ENCODE results near the gene PIWIL1.

PIWIL1 gene

GRCh38 chr12:130337488-130338303, at the start of gene PIWIL1:
Gene PIWIL1 (plus strand): TSS chr12:130337887. CDS start chr12:130342592, 4,705 bp downstream.
- no peak for DNase-seq

GRCh38 chr12:130288206-130288605, 49.5 kb upstream of the PIWIL1 start:
- no peak for DNase-seq

- no peak for DNase-seq
Measured at GRCh38 chr12:130288691-130289090, 49.0 kb upstream of the PIWIL1 start.

GRCh38 chr12:130290114-130290513, 47.6 kb upstream of the PIWIL1 start:
- DNase-seq: no peak

GRCh38 chr12:130298322-130299021, 39.2 kb upstream of the PIWIL1 start:
- no peak for DNase-seq

- no peak for DNase-seq
Measured at GRCh38 chr12:130299574-130299973, 38.1 kb upstream of the PIWIL1 start.

GRCh38 chr12:130300090-130300489, 37.6 kb upstream of the PIWIL1 start:
- DNase-seq: no peak

GRCh38 chr12:130300737-130301535, 36.8 kb upstream of the PIWIL1 start:
- DNase-seq: no peak

GRCh38 chr12:130301559-130301958, 36.1 kb upstream of the PIWIL1 start:
- DNase-seq: no peak

- no peak for DNase-seq
Measured at GRCh38 chr12:130303781-130304180, 33.9 kb upstream of the PIWIL1 start.

GRCh38 chr12:130307859-130308258, 29.8 kb upstream of the PIWIL1 start:
- DNase-seq: no peak

- no peak for DNase-seq
Measured at GRCh38 chr12:130308393-130308792, 29.3 kb upstream of the PIWIL1 start.

- DNase-seq: no peak
Measured at GRCh38 chr12:130316251-130316650, 21.4 kb upstream of the PIWIL1 start.

- no peak for DNase-seq
Measured at GRCh38 chr12:130320536-130320935, 17.2 kb upstream of the PIWIL1 start.

GRCh38 chr12:130322263-130322662, 15.4 kb upstream of the PIWIL1 start:
- DNase-seq: no peak

GRCh38 chr12:130330685-130331084, 7.0 kb upstream of the PIWIL1 start:
- DNase-seq: no peak

GRCh38 chr12:130331146-130331545, 6.5 kb upstream of the PIWIL1 start:
- DNase-seq: no peak

- DNase-seq: no peak
Measured at GRCh38 chr12:130333341-130333740, 4.3 kb upstream of the PIWIL1 start.

- no peak for DNase-seq
Measured at GRCh38 chr12:130334399-130334798, 3.3 kb upstream of the PIWIL1 start.

GRCh38 chr12:130334937-130335336, 2.8 kb upstream of the PIWIL1 start:
- no peak for DNase-seq

GRCh38 chr12:130335517-130336392, 1.9 kb upstream of the PIWIL1 start:
- DNase-seq: no peak

GRCh38 chr12:130336723-130337487, 782 bp upstream of the PIWIL1 start:
- DNase-seq: no peak

Data from stimulated activated CD4-positive, alpha-beta T cell treated with anti-CD3 and anti-CD28 coated beads, Interleukin-4, amount 100 ng/mL, for 4 hours (primary cell).